Measurements from ENCODE around the gene TBK1. TPM values are rescaled to one million over a fixed set of nuclear protein-coding genes. Genes with fewer than 3 reads are reported as not detected.
A peak's percentile ranks its signal among the peaks of the same experiment; 100 is the strongest.

TBK1 gene
- total RNA-seq, 3 donors from 2014 or later (not counting 1 experiment from before 2014, with no cell fraction given), result 48.4 to 57.1 (median 48.8) TPM

DNA sequence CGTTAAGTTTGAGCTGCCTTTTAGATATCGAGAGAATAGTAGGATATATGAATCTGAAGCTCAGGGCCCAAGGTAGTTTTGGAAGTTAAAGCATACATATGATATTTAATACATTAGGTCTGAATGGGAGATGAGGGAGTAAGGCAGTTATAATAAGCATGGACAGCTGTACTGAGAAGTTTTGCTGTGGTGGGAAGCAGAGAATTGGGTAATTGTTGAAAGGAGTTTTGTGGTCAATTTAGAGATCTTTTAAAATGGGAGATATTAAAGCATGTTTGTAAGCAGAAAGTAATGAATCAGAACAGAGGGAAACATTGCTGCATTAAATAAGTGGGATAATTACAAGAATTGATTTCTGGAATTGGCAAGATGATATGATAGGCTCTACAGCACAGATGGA lies 21.3 kb downstream of the TBK1 start:
- H3K9me3 Mint-ChIP-seq, result no peaks in the 10 kb centered on the region
- Histone ChIP-seq H3K9me3 (ENCODE audit: control insufficient read depth, insufficient read depth, low read length) (no peaks in the 10 kb centered on the region), H3K36me3 (ENCODE audit: control insufficient read depth, insufficient read depth, low read length) (peaks cover 52% of the 10 kb centered on the region), H3K27me3 (ENCODE audit: control insufficient read depth, insufficient read depth, low read length) (no peaks in the 10 kb centered on the region), H3K4me1 (ENCODE audit: control insufficient read depth, insufficient read depth, low read length) (no peaks in the 10 kb centered on the region), H3K27ac (ENCODE audit: low read length) (no peak overlapping the region), H3K4me3 (ENCODE audit: low read length) (no peak overlapping the region)
- no peaks in the 10 kb centered on the region for H3K27me3 Mint-ChIP-seq (ENCODE audit: low read depth in 2 of 2)
- no peak for ATAC-seq
- no peak for TF ChIP-seq CTCF (IDR thresholded peaks at IDR 0.05)
- WGBS (ENCODE audit: insufficient coverage), result 100% methylated on average over 2 of the region's 2 CpGs
- no peak for DNase-seq
- H3K36me3 Mint-ChIP-seq, result peaks cover 24% of the 10 kb centered on the region
- H3K27ac Mint-ChIP-seq, result peak overlapping the region; percentile 7 to 67
- intact Hi-C loops (cut with micrococcal nuclease), result no loop called here
- no peak overlapping the region for H3K4me3 Mint-ChIP-seq
- H3K4me1 Mint-ChIP-seq, result peaks cover 33 to 37% of the 10 kb centered on the region in 2 donors

DNA sequence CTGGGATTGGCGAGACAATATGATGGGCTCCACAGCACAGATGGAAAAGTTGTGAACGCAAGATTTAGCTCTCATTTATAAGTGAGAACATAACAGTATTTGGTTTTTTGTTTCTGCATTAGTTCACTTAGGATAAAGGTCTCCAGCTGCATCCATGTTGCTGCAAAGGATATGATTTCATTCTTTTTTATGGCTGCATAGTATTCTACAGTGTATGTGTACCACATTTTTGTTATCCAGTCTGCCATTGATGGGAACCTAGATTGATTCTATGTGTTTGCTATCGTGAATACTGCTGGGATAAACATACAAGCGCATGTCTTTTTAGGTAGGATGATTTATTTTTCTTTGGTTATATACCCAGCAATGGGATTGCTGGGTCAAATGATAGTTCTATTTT lies 23.6 kb downstream of the TBK1 start:
- no peak for ATAC-seq
- Mint-ChIP-seq H3K9me3 (no peaks in the 10 kb centered on the region), H3K36me3 (peaks cover 24% of the 10 kb centered on the region), H3K4me1 (peaks cover 26 to 35% of the 10 kb centered on the region in 2 donors), H3K27me3 (ENCODE audit: low read depth in 2 of 2) (no peaks in the 10 kb centered on the region), H3K4me3 (no peak overlapping the region), H3K27ac (no peak overlapping the region)
- no peak for TF ChIP-seq CTCF (IDR thresholded peaks at IDR 0.05)
- no peak for DNase-seq
- H3K9me3 ChIP-seq (ENCODE audit: control insufficient read depth, insufficient read depth, low read length), result no peaks in the 10 kb centered on the region
- no peaks in the 10 kb centered on the region for H3K27me3 ChIP-seq (ENCODE audit: control insufficient read depth, insufficient read depth, low read length)
- intact Hi-C loops (cut with micrococcal nuclease), result no loop called here
- 100% methylated on average over 4 of the region's 4 CpGs for WGBS (ENCODE audit: insufficient coverage)
- H3K27ac ChIP-seq (ENCODE audit: low read length), result no peak overlapping the region
- peaks cover 53% of the 10 kb centered on the region for H3K36me3 ChIP-seq (ENCODE audit: control insufficient read depth, insufficient read depth, low read length)
- no peaks in the 10 kb centered on the region for H3K4me1 ChIP-seq (ENCODE audit: control insufficient read depth, insufficient read depth, low read length)
- no peak overlapping the region for H3K4me3 ChIP-seq (ENCODE audit: low read length)

GRCh38 chr12:64476844-64477243 lies 24.9 kb downstream of the TBK1 start:
- no peak overlapping the region for H3K4me3 Mint-ChIP-seq
- H3K9me3 ChIP-seq (ENCODE audit: control insufficient read depth, insufficient read depth, low read length), result no peaks in the 10 kb centered on the region
- no peaks in the 10 kb centered on the region for H3K9me3 Mint-ChIP-seq
- TF ChIP-seq CTCF (IDR thresholded peaks at IDR 0.05), result no peak
- no peaks in the 10 kb centered on the region for H3K4me1 ChIP-seq (ENCODE audit: control insufficient read depth, insufficient read depth, low read length)
- H3K4me3 ChIP-seq (ENCODE audit: low read length), result no peak overlapping the region
- no peak for DNase-seq
- intact Hi-C loops (cut with micrococcal nuclease), result no loop called here
- H3K27me3 Mint-ChIP-seq (ENCODE audit: low read depth in 2 of 2), result no peaks in the 10 kb centered on the region
- H3K27ac Mint-ChIP-seq, result peak overlapping the region; percentile 24 to 26
- no peak overlapping the region for H3K27ac ChIP-seq (ENCODE audit: low read length)
- no peak for ATAC-seq
- H3K36me3 Mint-ChIP-seq, result peaks cover 24% of the 10 kb centered on the region
- 100% methylated on average over 1 of the region's 2 CpGs for WGBS (ENCODE audit: insufficient coverage)
- H3K4me1 Mint-ChIP-seq, result peaks cover 22 to 35% of the 10 kb centered on the region in 2 donors
- no peaks in the 10 kb centered on the region for H3K27me3 ChIP-seq (ENCODE audit: control insufficient read depth, insufficient read depth, low read length)
- peaks cover 56% of the 10 kb centered on the region for H3K36me3 ChIP-seq (ENCODE audit: control insufficient read depth, insufficient read depth, low read length)

- Histone ChIP-seq H3K9me3 (ENCODE audit: control insufficient read depth, insufficient read depth, low read length) (no peaks in the 10 kb centered on the region), H3K4me3 (ENCODE audit: low read length) (no peak overlapping the region), H3K27me3 (ENCODE audit: control insufficient read depth, insufficient read depth, low read length) (no peaks in the 10 kb centered on the region), H3K36me3 (ENCODE audit: control insufficient read depth, insufficient read depth, low read length) (peaks cover 68% of the 10 kb centered on the region), H3K27ac (ENCODE audit: low read length) (no peak overlapping the region), H3K4me1 (ENCODE audit: control insufficient read depth, insufficient read depth, low read length) (no peaks in the 10 kb centered on the region)
- Mint-ChIP-seq H3K4me1 (peaks cover 16 to 23% of the 10 kb centered on the region in 2 donors), H3K27ac (peak overlapping the region in 1 of 2 donors; percentile 34), H3K27me3 (ENCODE audit: low read depth in 2 of 2) (no peaks in the 10 kb centered on the region), H3K36me3 (peaks cover 24% of the 10 kb centered on the region), H3K4me3 (no peak overlapping the region), H3K9me3 (no peaks in the 10 kb centered on the region)
- intact Hi-C loops (cut with micrococcal nuclease), result no loop called here
- TF ChIP-seq CTCF (IDR thresholded peaks at IDR 0.05), result no peak
- ATAC-seq, result no peak
- no peak for DNase-seq
Observed at GRCh38 chr12:64478661-64479060, 26.7 kb downstream of the TBK1 start.

Data from natural killer cell (primary cell).